Measurements from ENCODE around the gene PUDP.

GRCh38 chrX:7109838-7110793 lies 37.8 kb downstream of the PUDP start:
- TF ChIP-seq POLR2A (IDR thresholded peaks at IDR 0.05) (no peak), CTCF (IDR thresholded peaks at IDR 0.05) (no peak)
